ENCODE measurements around the gene PROZ. TPM values are rescaled to one million over a fixed set of nuclear protein-coding genes. Genes with fewer than 3 reads are reported as not detected.
A peak's percentile ranks its signal among the peaks of the same experiment; 100 is the strongest.

The PROZ gene
- total RNA-seq, 1 experiment from 2014 or later: not detected

- no CpG with 5 or more reads among the region's 13 CpGs for WGBS (ENCODE audit: extremely low coverage, insufficient read length, low lambda C conversion rate)
- Histone ChIP-seq H2AFZ (ENCODE audit: low read length) (no peak overlapping the region), H3K9me3 (ENCODE audit: control insufficient read depth, low read depth, low read length) (no peaks in the 10 kb centered on the region), H2BK120ac (ENCODE audit: low read depth, low read length, poor library complexity, severe bottlenecking) (no peak overlapping the region), H2BK12ac (ENCODE audit: insufficient read length, low read depth, low read length) (no peak overlapping the region), H2BK5ac (ENCODE audit: insufficient read length, low read length) (no peak overlapping the region), H3K4me2 (ENCODE audit: insufficient read depth, insufficient read length, low read length) (no peak overlapping the region), H3K27me3 (ENCODE audit: insufficient read depth, low read length) (no peaks in the 10 kb centered on the region), H3K27ac (ENCODE audit: insufficient read length, low read depth, low read length) (no peak overlapping the region), H4K5ac (ENCODE audit: insufficient read length, low read depth, low read length) (no peak overlapping the region), H4K8ac (replicated peaks; ENCODE audit: insufficient read length, low read depth, low read length) (no peak overlapping the region), H3K14ac (ENCODE audit: insufficient read depth, low read length) (no peak overlapping the region), H3T11ph (ENCODE audit: low read length) (no peak overlapping the region), H3K79me1 (ENCODE audit: insufficient read depth, low read depth, low read length, poor library complexity, severe bottlenecking) (no peaks in the 10 kb centered on the region), H4K91ac (ENCODE audit: insufficient read length, low read depth, low read length) (no peak overlapping the region), H3K23ac (ENCODE audit: insufficient read length, low read depth, low read length) (no peak overlapping the region), H2BK20ac (ENCODE audit: low read depth, low read length, poor library complexity, severe bottlenecking) (no peak overlapping the region), H3K56ac (ENCODE audit: insufficient read length, low read depth, low read length) (no peak overlapping the region), H2BK15ac (ENCODE audit: low read depth, low read length) (no peak overlapping the region), H3K18ac (ENCODE audit: insufficient read length, low read depth, low read length) (no peak overlapping the region), H3K79me2 (ENCODE audit: insufficient read depth, low read length) (no peaks in the 10 kb centered on the region), H4K20me1 (ENCODE audit: control insufficient read depth, insufficient read depth, insufficient read length) (no peaks in the 10 kb centered on the region), H3K9ac (ENCODE audit: extremely low read depth, insufficient read length, low read length) (no peak overlapping the region), H3K23me2 (ENCODE audit: insufficient read length, low read depth, low read length, poor library complexity, severe bottlenecking) (no peaks in the 10 kb centered on the region), H3K4me1 (ENCODE audit: insufficient read depth, low read length) (no peaks in the 10 kb centered on the region), H3K4ac (ENCODE audit: low read depth, low read length) (no peak overlapping the region), H2AK5ac (ENCODE audit: insufficient read length, low read length) (no peak overlapping the region)
- no peak for TF ChIP-seq CTCF (conservative IDR thresholded peaks at IDR 0.05)
- H3K9me3 Mint-ChIP-seq: no peaks in the 10 kb centered on the region
- peak overlapping the region; percentile 29 to 94 (median 69) for H3K27ac Mint-ChIP-seq
- H3K4me1 Mint-ChIP-seq: peaks cover 12 to 18% of the 10 kb centered on the region in 2 experiments
- H3K4me3 Mint-ChIP-seq: no peak overlapping the region; a peak in 1 of 5 replicates
- no peak for DNase-seq
- no peaks in the 10 kb centered on the region for H3K27me3 Mint-ChIP-seq (ENCODE audit: low read depth)
- H3K36me3 Mint-ChIP-seq (ENCODE audit: insufficient read depth in 1 of 3, low read depth in 3 of 3): peaks cover 12 to 50% (median 26%) of the 10 kb centered on the region in 3 experiments; a peak in 5 of 7 replicates
Observed at GRCh38 chr13:113169277-113170272, 11.1 kb downstream of the PROZ start.

All from H9 (cell line).